Inflammatory macrophage treated with lipopolysaccharide for 4 hours (primary cell): Measurements from ENCODE around the gene CFAP58.

Experiments used
- DNase-seq: peaks from one replicate; pipeline ENCODE4 v3.0.0-alpha.2; 2020

Gene CFAP58

DNA sequence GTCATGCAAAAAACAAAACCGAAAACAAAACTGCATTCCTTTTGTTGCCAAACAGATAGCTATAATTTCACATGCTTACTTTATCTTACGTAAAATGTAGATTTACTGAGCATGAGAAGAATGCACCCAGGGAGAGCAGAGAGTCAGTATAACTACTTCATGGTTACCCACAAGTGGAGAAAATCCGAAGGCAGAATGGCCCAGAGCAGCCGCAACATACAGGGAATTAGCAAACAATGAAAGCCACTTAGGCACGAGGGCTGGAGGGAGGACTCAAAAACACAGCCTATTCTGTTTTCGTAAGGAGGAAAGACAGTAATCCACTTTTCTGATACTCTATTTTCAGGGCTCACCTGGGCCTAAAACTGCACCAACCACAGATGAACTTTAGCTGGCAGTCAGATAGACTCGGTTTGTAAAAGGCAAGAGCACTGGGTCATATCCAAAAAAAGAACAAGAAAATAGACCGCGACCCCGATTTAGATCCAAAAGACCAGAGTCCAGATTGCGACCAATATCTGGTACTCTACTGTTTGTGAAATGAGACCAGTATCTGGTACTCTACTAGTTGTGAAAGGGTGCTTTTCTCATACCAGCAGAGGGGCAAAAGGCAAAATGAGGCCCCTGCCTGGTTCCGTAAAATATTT, 16.7 kb upstream of the CFAP58 start:
- DNase-seq: peak; percentile 85

DNA sequence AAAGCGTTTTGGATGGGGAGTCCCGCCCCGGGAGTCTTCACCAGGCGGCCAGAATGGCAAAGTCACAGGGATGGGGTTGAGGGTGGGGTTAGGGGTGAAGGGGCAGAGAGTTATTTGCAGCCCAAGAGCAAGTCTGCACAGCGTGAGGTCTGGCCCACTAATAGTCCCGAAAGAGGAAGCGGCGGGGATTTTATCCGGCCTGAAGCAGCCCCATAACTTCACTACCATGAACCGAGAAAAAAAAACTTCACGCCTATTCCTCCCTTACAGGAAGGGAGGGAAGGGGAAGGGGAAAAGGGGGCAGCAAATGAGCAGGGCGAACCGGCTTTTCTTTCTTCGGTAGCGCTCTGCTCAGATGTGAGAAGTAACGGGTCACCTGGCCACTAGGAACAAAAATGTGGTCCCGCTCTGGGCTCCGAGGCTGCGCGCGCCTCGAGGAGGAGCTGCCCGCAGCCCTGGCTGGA, 16.1 kb upstream of the CFAP58 start:
- peak; percentile 80 for DNase-seq

DNA sequence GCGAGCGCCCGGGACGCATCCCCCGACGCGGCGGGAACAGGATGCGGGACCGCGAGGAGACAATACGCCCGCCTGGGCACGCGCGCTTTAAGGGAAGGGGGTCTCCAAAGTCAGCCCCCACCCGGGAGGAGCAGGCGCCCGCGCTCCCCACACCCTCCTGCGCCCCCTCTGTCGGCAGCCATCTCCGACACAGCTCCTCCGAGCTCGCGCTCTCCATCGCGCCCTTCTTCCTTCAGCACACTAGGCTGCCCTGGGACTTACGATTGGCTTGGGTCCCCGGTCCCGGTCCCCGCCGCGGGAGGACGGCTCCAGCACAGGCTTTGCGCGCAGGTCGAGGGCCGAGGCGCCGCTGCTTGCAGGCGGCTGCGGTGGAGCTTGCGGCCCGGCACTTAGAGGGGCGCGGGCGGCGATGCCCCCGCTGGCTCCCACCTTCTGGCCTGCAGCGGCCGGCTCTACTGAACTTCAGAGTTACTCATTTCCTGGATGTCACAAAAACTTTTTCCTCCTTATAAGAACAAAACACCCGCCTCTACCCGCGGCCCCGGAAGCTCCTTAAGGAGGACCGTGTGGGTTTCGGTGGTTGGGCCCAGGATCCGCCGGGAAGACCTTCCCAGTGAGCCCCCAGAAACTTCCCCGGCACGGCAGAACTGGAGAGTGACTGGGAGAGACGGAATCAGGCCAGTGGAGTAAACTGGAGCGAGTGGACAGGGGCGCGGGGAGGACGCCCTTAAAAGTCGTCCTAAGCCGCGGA, 15.5 kb upstream of the CFAP58 start, which contains the start of gene ITPRIP:
Gene ITPRIP, minus strand, starts transcription at position 481 of the 751 bp plus-strand sequence. CDS start 22,414 bp downstream, outside the sequence.
- DNase-seq: peak; percentile 89

DNA sequence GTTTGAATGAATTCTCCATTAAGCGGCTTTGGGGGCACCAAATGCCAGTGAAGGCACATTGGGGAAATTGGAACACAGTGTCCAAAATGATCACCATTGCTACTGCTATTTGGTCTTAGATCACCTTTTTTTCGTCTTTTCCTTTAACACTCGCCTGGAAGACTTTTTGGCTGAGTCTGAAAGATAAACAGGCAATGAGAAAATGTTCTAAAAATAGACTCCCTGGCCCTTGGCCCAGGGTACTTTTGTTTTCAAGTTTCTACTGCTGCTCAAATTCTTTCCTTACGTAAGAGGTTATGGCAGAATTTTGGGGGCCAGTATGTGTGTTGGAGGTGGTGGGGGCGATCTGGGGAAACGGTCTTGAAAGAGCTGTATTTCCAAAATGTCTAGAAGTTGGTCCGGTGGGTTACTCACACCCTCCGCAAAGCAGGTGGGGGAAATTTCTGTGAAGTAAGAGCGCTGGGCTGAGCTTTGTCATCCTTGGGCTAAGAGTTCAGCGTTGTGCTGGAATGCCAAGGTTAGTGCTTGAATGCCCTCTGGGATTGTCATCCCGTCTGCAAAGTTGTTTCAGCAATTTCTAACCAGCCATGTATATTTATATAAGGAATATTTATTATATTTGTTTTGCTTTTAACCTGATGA, 14.0 kb upstream of the CFAP58 start:
- DNase-seq: peak; percentile 42

DNA sequence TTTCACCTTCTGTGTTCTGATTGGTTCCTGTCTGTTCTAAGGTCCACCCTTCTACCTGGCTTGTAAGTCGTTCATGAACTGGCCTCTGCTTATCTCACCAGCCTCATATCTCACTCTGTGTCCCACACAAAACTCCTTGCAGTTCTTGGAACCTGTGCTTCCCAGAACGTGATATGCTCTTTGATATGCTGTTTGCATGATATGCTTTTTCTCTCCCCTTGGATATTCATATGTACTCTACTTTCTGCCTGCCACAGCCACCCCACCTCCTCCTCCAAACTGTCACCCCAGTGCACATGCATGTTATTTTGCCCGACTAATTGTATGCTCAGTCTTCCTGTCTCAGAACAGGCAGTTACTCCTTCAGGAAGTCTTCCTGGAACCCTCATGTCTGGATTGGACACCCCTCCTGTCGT, 13.5 kb upstream of the CFAP58 start:
- no peak for DNase-seq

DNA sequence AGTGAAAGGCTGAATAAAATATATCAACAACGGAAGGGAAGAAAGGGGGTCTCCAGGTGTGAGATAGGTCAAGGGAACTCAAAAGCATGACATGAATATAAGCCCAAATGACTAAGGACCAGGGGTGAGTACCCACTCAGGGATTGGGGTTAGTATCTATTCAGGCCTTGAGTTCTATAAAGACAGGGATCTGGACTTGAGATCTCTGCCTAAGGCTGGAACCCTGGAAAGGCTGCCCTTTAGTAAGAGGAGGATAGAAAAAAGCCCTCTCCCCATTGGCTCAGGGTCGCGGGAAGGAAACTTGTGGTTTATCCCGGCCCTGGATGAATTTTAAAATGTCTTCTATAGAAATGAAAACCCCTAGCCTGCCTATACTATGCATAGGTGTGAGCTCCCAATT, 13.0 kb upstream of the CFAP58 start:
- DNase-seq: no peak

DNA sequence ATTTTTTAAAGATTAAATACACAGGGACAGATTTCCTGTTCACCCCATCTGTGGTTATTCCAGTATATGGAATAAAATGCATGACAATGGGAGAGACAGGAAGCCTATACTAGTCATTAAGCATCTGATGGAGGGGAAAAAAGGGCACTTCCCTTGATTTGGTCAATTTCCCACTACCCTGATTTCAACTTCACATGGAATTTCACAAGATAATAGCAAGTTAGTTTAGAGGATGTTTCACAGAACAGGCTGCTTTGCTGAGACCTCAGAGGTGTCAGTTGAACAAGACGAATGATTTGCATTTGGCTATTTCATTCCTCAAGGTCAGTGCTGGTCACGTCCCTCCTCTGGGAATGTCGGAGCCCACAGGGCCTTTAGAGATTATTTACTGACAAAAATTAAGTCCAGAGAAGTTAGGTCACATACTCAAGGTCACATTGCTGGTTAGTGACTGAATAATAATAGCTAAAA, 10.7 kb upstream of the CFAP58 start:
- DNase-seq: no peak

DNA sequence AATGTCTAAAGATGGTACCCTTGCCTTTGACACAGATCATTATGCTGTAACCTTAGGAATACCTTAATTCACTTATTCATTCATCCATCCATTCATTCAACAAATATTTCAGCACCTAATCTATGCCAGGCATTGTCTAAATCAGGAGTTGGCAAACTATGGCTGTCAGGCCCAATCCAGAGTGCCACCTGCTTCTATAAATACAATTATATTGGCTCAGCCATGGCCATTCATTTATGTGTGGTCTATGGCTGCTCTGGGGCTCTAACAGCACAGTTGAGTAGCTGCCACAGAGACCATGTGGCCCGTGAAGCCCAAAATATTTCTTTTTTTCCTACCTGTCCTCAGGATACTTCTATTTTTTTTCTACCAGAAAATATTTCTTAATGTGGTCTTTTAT, 9.4 kb upstream of the CFAP58 start:
- no peak for DNase-seq

DNA sequence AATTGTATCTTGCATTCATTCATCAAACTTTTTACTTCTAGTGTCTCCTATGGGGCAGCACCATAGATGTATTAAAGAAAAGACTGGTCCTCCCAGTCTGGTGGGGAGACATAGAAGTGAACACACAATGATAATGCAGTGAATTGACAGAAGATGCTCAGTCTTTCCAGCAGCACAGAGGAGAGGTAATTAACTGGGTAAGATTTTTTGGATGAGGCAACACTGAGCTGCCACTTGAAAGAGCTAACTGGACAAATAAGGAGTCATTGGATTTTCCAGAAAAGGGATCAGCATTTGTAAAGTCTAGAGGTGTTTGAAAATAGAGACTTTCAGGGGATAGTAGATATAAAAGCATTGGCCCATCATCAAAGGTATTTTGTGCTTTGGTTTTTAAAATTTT, 8.1 kb upstream of the CFAP58 start:
- no peak for DNase-seq

DNA sequence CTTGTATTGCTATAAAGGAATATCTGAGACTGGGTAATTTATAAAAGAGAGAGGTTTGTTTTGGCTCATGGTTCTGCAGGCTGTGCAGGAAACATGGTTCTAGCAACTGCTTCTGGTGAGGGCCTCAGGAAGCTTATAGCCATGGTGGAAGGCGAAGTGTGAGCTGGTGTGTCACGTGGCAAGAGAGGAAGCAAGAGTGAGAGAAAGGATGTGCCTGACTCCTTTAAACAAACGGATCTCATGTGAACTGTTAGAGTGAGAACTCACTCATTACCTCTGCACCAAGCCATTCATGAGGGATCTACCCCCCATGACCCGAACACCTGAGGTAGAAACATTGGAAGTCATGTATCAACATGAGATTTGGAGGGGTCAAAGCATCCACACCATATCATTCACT, 7.7 kb upstream of the CFAP58 start:
- no peak for DNase-seq

DNA sequence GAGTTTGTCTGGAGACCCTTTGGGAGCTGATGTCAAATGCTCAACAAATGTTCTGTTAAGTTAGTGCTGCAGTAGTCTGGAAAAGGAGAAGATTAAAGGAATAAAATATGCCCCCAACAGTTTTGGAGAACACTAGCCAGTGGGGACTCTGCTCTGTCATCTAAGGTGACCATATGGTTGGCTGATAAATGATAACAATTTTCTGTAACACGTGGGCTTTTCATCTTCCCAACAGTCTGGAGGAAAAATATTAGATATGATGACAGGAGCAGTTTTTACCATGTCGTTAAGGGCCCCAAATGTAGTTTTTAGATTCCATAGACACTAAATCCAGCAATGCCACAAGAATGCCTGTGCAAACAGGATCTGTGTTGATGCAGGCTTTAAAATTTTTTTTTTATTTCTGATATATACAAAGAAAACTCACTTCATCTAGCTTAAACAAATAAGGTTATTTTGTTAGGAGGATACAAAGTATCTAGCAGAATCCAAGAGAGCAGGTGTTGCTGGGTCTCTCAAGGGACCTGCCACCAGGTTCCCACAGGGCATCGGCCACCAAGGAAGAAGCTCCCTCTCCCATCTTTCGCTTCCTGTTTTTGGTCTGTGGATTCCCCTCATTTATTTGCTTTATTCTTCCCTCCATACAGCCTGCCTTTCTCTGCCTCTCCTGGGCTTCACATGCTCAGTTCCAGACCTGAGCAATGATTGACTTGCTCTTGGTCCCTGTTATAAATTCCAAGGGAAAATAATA, 6.2 kb upstream of the CFAP58 start:
- no peak for DNase-seq

DNA sequence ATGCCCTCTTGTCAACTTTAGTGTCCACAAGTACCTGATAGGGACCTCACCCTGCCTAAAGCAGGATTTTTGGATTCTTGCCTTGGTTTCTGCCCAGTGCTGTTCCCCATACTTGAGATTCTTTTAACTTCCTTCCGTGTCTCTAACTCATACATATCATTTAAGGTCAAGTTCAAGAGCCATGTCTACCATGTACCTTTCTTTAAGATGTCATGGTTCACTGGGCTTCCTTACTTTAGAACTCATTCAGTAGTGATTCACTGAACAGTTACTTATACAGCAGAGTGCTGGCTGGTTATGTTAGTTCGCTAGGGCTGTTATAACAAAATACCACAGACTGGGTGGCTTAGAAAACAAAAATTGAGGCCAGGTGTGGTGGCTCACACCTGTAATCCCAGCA, 5.0 kb upstream of the CFAP58 start:
- DNase-seq: no peak

DNA sequence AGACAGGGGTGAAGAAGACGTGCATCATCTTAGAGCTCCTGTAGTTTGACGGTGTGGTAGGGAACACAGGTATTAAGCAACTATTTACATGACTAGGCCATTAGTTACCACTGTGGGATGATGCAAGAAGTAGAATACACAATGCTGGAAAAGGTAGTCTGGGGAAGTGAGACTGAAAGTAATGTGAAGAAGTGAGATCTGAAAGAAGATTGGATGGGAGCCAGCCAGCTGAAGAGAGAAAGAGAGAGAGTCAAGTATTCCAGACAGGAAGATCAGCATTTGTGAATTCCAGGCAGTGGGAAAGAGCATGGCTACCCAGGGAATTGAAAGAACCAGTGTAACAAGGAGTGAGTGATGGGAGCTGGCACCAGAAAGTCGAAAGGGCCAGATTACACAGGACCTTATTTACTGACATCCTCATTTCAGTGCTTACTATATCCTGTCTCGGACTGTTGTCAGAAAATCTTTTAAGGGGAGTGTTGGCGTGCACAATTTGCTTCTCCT, 4.0 kb upstream of the CFAP58 start:
- DNase-seq: peak; percentile 96

DNA sequence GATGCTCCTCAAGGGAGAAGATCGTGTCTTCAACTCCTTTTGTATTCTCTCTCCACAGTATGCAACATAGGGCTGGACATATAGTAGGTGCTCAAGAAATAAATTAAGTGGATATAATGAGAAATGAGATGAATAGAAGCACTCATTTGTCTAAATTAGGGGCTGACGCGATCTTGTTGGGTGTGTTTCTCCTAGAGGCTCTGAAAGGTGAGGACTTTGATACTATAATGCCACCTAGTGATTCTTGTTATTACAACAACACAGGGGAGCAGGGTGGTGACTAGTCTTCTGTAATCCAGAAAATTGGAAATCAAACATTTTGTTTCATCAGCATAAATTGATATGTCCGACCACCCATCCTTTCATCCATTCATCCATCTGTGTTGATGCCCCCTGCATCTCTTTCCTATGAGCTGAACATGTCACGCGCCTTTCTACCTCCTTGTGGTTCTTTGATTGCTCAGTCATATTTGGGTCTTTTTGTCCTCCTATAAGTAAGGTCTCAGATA, 3.5 kb upstream of the CFAP58 start:
- DNase-seq: peak; percentile 76

DNA sequence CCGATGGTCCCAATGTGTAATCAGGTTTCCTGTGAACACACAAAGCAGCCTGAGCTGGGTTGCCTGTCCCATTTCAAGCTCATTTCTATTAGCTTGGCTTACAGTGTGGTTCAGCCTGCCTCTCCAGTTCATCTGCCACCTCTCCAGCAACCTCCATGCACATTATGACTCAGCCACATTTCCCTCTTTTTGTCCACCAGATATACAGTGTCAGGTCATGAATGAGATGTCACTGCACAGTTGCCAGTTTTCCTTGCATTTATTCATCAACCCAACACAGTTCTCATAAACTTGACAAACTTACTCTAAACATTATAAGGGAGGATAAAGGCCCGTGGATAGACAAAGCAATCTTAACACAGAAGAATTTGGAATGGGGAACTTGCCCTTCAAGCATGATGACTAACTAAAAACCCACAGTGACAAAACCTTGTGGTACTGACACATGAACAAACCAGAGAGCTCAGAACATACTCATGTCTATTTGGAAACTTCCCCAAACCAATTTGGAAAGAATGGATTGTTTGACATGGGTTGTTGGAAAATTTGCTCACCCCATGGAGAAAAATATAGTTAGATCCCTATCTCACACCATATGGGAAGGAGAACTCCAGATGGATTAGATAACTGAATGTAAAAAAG, 2.5 kb upstream of the CFAP58 start:
- DNase-seq: peak; percentile 98

DNA sequence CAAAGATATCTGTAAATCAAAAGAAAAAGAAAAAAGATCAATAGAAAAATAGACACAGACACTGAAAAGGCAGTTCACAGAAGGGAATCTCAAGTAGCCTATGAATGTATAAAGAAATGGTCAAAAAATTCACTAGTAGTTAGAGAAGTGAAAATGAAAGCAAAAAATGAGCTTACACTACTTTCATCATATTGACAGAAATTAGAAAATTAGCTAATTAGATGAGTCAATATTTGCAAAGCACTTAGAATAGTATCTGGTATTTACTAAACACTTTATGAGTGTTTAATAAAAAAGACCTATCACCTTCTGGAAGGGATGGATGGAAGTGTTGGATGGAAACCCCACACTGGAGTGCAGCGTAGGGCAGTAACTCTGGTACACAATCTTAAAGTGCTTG, 1.7 kb upstream of the CFAP58 start:
- DNase-seq: peak; percentile 91

DNA sequence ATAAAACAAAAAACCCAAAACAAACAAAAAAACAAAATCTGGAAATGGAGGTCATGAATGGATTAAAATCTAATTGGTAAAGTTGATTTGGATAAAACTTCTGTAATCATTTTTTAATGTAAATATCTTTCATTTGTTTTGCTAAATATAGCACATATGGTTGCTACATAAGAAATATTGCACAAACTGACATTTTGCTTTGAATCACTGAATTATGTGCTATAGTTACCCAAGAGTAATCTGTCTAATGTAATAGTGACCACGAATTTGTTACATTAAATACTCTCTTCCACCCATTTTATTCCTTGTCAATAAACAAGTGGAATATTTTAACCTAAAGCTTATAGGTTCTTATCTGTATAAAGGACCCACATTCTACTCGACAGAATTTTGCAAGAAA, 6.2 kb downstream of the CFAP58 start:
- peak; percentile 49 for DNase-seq

DNA sequence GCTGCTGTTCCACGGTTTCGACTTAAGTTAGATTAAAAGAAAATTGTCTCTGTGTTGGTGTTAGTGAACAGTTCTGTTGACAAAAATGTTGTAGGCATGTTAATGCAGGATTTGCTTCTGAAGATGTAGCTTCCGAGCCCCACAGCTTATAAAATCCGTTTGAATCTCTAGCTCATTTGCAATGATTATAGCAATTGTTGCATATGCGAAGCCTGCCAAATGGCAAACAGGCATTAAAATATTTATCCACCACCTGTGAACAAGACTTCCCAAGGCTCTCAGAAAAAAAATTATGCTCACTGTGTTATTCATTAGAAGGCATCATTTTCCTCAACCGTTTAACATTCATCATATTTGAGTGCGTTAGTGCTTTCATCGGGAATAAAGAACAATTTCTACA, 14.3 kb downstream of the CFAP58 start:
- DNase-seq: no peak

DNA sequence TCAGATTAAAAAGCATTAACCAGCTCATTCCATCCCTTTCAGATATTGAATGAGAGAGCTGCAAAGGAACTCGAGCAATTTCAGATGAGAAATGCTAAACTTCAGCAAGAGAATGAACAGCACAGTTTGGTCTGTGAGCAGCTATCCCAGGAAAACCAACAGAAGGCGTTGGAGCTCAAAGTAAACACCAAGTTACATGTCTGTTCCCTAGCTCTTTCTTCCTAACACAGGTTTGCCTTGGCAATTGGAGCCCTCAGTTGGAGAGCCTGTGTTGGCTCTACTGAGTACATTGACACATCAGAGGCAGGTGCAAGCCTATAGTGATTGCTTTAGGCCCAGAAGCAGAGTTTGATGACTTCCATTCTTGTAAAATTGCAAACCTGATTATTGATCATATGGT, 14.7 kb downstream of the CFAP58 start:
- DNase-seq: no peak

DNA sequence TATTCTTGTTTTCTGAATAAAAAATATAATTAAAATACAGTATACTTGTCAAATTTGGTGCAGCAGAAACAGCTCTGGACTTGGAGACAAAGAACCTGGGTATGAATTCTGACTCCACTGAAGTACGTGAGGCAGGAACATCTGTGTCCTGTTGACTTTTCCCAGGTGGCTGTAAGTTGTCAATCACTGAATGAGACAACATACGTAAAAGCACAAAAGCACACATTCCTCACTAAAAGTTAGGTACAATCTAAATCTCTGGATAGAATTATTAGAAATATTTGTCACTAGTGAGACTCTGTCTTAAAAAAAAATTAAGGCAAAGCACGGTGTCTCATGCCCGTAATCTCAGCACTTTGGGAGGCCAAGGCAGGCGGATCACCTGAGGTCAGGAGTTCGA, 18.1 kb downstream of the CFAP58 start:
- DNase-seq: no peak

DNA sequence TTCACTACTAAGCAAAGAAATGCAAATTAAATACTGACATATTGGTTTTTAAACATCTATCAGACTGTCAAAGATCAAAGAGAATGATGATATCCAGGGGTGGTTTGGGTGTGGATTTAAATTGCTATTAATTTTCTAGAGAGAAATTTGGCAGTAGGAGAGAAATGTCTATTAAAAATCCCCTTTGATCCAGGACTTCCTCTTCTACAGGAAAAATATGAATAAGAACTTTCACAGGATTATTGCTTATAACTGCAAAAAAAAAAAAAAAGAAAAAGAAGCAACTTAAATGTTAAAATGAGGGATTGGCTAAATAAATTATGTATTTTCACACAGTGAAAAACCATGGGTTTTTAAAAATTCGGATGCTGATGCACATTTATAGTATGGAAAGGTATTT, 21.0 kb downstream of the CFAP58 start:
- DNase-seq: peak; percentile 33

DNA sequence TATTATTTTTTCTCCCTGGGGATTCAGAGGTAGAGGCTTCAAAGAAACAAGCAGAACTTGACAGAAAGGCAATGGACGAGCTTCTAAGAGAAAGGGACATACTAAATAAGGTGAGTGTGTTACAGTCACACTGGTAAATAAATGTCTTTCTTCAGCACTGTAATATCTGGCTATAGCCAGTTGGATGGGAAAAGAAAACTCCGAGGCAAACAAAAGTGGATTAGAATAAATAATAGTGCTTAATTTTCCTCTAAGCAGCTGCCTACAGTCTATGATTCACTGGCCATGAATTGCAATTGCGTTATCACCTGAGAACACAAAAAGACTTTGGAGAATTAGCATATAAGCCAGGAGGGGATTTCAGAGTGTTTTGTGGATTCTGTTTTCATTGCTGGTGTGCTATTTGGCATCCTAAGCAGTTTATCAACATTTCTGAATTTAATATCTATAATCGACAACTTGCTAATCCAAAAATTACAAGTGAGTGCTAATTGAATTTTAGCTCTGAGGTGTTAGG, 23.2 kb downstream of the CFAP58 start:
- no peak for DNase-seq
